ENCODE measurements around the gene CTTN.

- TF ChIP-seq, protein P1, sequence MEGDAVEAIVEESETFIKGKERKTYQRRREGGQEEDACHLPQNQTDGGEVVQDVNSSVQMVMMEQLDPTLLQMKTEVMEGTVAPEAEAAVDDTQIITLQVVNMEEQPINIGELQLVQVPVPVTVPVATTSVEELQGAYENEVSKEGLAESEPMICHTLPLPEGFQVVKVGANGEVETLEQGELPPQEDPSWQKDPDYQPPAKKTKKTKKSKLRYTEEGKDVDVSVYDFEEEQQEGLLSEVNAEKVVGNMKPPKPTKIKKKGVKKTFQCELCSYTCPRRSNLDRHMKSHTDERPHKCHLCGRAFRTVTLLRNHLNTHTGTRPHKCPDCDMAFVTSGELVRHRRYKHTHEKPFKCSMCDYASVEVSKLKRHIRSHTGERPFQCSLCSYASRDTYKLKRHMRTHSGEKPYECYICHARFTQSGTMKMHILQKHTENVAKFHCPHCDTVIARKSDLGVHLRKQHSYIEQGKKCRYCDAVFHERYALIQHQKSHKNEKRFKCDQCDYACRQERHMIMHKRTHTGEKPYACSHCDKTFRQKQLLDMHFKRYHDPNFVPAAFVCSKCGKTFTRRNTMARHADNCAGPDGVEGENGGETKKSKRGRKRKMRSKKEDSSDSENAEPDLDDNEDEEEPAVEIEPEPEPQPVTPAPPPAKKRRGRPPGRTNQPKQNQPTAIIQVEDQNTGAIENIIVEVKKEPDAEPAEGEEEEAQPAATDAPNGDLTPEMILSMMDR (IDR thresholded peaks at IDR 0.05): no peak
- TF ChIP-seq POLR2AphosphoS5 (IDR thresholded peaks at IDR 0.05; ENCODE audit: insufficient read depth in 1 of 2, low read depth in 1 of 2): no peak
Measured at GRCh38 chr11:70435361-70435760, 37.0 kb downstream of the CTTN start.
